ENCODE data around the gene RTEL1. TPM values are rescaled to one million over a fixed set of nuclear protein-coding genes. Genes with fewer than 3 reads are reported as not detected.

The RTEL1 gene
- total and polyA plus RNA-seq, 9 of the 15 experiments (the other 6 are each of a cell fraction or from before 2014, with no cell fraction given) = 0.36 to 61.0 (median 17.9) TPM

GRCh38 chr20:63657937-63658748, at the start of gene RTEL1 (continued):
- TF ChIP-seq SNIP1 (IDR thresholded peaks at IDR 0.05; ENCODE audit: low read depth) (no peak), PTTG1 (tag; IDR thresholded peaks at IDR 0.05; ENCODE audit: low read depth) (no peak), ZNF274 (IDR thresholded peaks at IDR 0.05; ENCODE audit: borderline replicate concordance, low read depth, low read length) (no peak), ZNF184 (CRISPR knock-in tag; IDR thresholded peaks at IDR 0.05) (no peak), RCOR1 (IDR thresholded peaks at IDR 0.05; ENCODE audit: borderline replicate concordance in 1 of 2, low read depth in 2 of 2, low read length in 2 of 2) (peak; percentile 4 to 22; a peak in 1 of 4 replicates), SUPT5H (IDR thresholded peaks at IDR 0.05) (peak; percentile 79), ZNF384 (IDR thresholded peaks at IDR 0.05; ENCODE audit: low read depth, low read length) (0 out of 2 replicates have a peak, but pooled peaks have one; percentile 23), ZNF197 (CRISPR knock-in tag; IDR thresholded peaks at IDR 0.05; ENCODE audit: low read depth) (peak; percentile 96), CBX2 (IDR thresholded peaks at IDR 0.05; ENCODE audit: insufficient read depth, low read length, poor library complexity, severe bottlenecking) (no peak), GABPB1 (CRISPR knock-in tag; IDR thresholded peaks at IDR 0.05) (peak; percentile 100), HNRNPL (IDR thresholded peaks at IDR 0.05; ENCODE audit: low read depth, low read length) (0 out of 2 replicates have a peak, but pooled peaks have one; percentile 22), IFI16 (CRISPR knock-in tag; IDR thresholded peaks at IDR 0.05) (no peak), PTRF (tag; IDR thresholded peaks at IDR 0.05) (no peak), ZNF316 (IDR thresholded peaks at IDR 0.05) (no peak), SMAD4 (CRISPR knock-in tag; conservative IDR thresholded peaks at IDR 0.05) (peak; percentile 57), OTX1 (CRISPR knock-in tag; IDR thresholded peaks at IDR 0.05) (peak; percentile 44; the same call in 1 of the 2 replicates), ZNF12 (CRISPR knock-in tag; IDR thresholded peaks at IDR 0.05) (no peak), CHCHD3 (CRISPR knock-in tag; IDR thresholded peaks at IDR 0.05) (0 out of 2 replicates have a peak, but pooled peaks have one; percentile 20), KAT2B (IDR thresholded peaks at IDR 0.05; ENCODE audit: low read depth, low read length) (no peak), COPS2 (conservative IDR thresholded peaks at IDR 0.05) (no peak), ZNF398 (CRISPR knock-in tag; IDR thresholded peaks at IDR 0.05) (no peak)
